ENCODE data around the gene NDUFAF7.
"Not testable (repeated sequence)": the region's sequence is repeated elsewhere in the genome, so short reads cannot be mapped to it uniquely, and the experiment has no call there.

NDUFAF7 gene

GRCh38 chr2:37196320-37197195, 34.9 kb upstream of the NDUFAF7 start, which contains the start of gene CEBPZOS:
CEBPZOS (plus strand) TSS chr2:37196496; CDS start chr2:37199705, 3,209 bp downstream.
- peak within 1 kb of the TSS; percentile 35; the same call in 1 of the 2 replicates for H3K27ac ChIP-seq (ENCODE audit: low read depth, low read length)
- H3K4me1 ChIP-seq (ENCODE audit: control insufficient read depth, insufficient read depth, low read length, unreplicated experiment) = no peaks in the 10 kb centered on the region

GRCh38 chr2:37198681-37199065, 32.8 kb upstream of the NDUFAF7 start:
- Histone ChIP-seq H3K79me2 (ENCODE audit: control insufficient read depth, insufficient read depth, low read length, unreplicated experiment) (peaks cover 51% of the 10 kb centered on the region), H3K4me1 (ENCODE audit: control insufficient read depth, insufficient read depth, low read length, unreplicated experiment) (no peaks in the 10 kb centered on the region), H3K27me3 (ENCODE audit: insufficient read depth, low read length) (no peaks in the 10 kb centered on the region), H3K36me3 (ENCODE audit: insufficient read depth, low read length) (peaks cover 21% of the 10 kb centered on the region), H3K4me3 (ENCODE audit: low read depth, low read length) (no peak overlapping the region), H2AFZ (ENCODE audit: low read length, unreplicated experiment) (no peak overlapping the region), H3K27ac (ENCODE audit: low read depth, low read length) (no peak overlapping the region)

More at GRCh38 chr2:37196320-37197195, 34.9 kb upstream of the NDUFAF7 start, which contains the start of gene CEBPZOS:
- Histone ChIP-seq H3K27me3 (ENCODE audit: insufficient read depth, low read length) (no peaks in the 10 kb centered on the region), H3K79me2 (ENCODE audit: control insufficient read depth, insufficient read depth, low read length, unreplicated experiment) (peaks cover 48% of the 10 kb centered on the region), H3K4me3 (ENCODE audit: low read depth, low read length) (peak within 1 kb of the TSS; percentile 87), H3K36me3 (ENCODE audit: insufficient read depth, low read length) (peaks cover 8% of the 10 kb centered on the region), H2AFZ (ENCODE audit: low read length, unreplicated experiment) (peak within 1 kb of the TSS; percentile 62)

GRCh38 chr2:37201208-37201607, 30.2 kb upstream of the NDUFAF7 start:
- Histone ChIP-seq H3K27ac (ENCODE audit: low read depth, low read length) (0 out of 2 replicates have a peak overlapping the region, but pooled peaks have one; percentile 20), H3K4me1 (ENCODE audit: control insufficient read depth, insufficient read depth, low read length, unreplicated experiment) (no peaks in the 10 kb centered on the region), H2AFZ (ENCODE audit: low read length, unreplicated experiment) (no peak overlapping the region), H3K36me3 (ENCODE audit: insufficient read depth, low read length) (peaks cover 40% of the 10 kb centered on the region), H3K27me3 (ENCODE audit: insufficient read depth, low read length) (no peaks in the 10 kb centered on the region), H3K4me3 (ENCODE audit: low read depth, low read length) (no peak overlapping the region), H3K79me2 (ENCODE audit: control insufficient read depth, insufficient read depth, low read length, unreplicated experiment) (peaks cover 66% of the 10 kb centered on the region)

- H3K4me3 ChIP-seq (ENCODE audit: low read depth, low read length) = no peak overlapping the region
- H3K27ac ChIP-seq (ENCODE audit: low read depth, low read length) = peak overlapping the region; percentile 20; the same call in 1 of the 2 replicates
- no peak overlapping the region for H2AFZ ChIP-seq (ENCODE audit: low read length, unreplicated experiment)
- H3K36me3 ChIP-seq (ENCODE audit: insufficient read depth, low read length) = peaks cover 46% of the 10 kb centered on the region
- peaks cover 67% of the 10 kb centered on the region for H3K79me2 ChIP-seq (ENCODE audit: control insufficient read depth, insufficient read depth, low read length, unreplicated experiment)
- H3K27me3 ChIP-seq (ENCODE audit: insufficient read depth, low read length) = no peaks in the 10 kb centered on the region
- H3K4me1 ChIP-seq (ENCODE audit: control insufficient read depth, insufficient read depth, low read length, unreplicated experiment) = no peaks in the 10 kb centered on the region
These were observed 29.7 kb upstream of the NDUFAF7 start for GRCh38 chr2:37201766-37202165.

GRCh38 chr2:37203708-37204107, 27.8 kb upstream of the NDUFAF7 start:
- Histone ChIP-seq H3K27me3 (ENCODE audit: insufficient read depth, low read length) (no peaks in the 10 kb centered on the region), H3K27ac (ENCODE audit: low read depth, low read length) (no peak overlapping the region), H3K4me3 (ENCODE audit: low read depth, low read length) (no peak overlapping the region), H3K4me1 (ENCODE audit: control insufficient read depth, insufficient read depth, low read length, unreplicated experiment) (no peaks in the 10 kb centered on the region), H3K79me2 (ENCODE audit: control insufficient read depth, insufficient read depth, low read length, unreplicated experiment) (peaks cover 68% of the 10 kb centered on the region), H3K36me3 (ENCODE audit: insufficient read depth, low read length) (peaks cover 63% of the 10 kb centered on the region), H2AFZ (ENCODE audit: low read length, unreplicated experiment) (no peak overlapping the region)

- peaks cover 77% of the 10 kb centered on the region for H3K36me3 ChIP-seq (ENCODE audit: insufficient read depth, low read length)
- H2AFZ ChIP-seq (ENCODE audit: low read length, unreplicated experiment); H3K27ac ChIP-seq (ENCODE audit: low read depth, low read length); H3K4me3 ChIP-seq (ENCODE audit: low read depth, low read length); H3K27me3 ChIP-seq (ENCODE audit: insufficient read depth, low read length); H3K4me1 ChIP-seq (ENCODE audit: control insufficient read depth, insufficient read depth, low read length, unreplicated experiment): not testable (repeated sequence)
- peaks cover 55% of the 10 kb centered on the region for H3K79me2 ChIP-seq (ENCODE audit: control insufficient read depth, insufficient read depth, low read length, unreplicated experiment)
These were observed 26.3 kb upstream of the NDUFAF7 start for GRCh38 chr2:37205071-37205661.

- Histone ChIP-seq H3K4me1 (ENCODE audit: control insufficient read depth, insufficient read depth, low read length, unreplicated experiment) (no peaks in the 10 kb centered on the region), H3K36me3 (ENCODE audit: insufficient read depth, low read length) (peaks cover 82% of the 10 kb centered on the region), H2AFZ (ENCODE audit: low read length, unreplicated experiment) (no peak overlapping the region), H3K4me3 (ENCODE audit: low read depth, low read length) (no peak overlapping the region), H3K79me2 (ENCODE audit: control insufficient read depth, insufficient read depth, low read length, unreplicated experiment) (peaks cover 48% of the 10 kb centered on the region), H3K27me3 (ENCODE audit: insufficient read depth, low read length) (no peaks in the 10 kb centered on the region), H3K27ac (ENCODE audit: low read depth, low read length) (no peak overlapping the region)
These were observed 25.6 kb upstream of the NDUFAF7 start for GRCh38 chr2:37205689-37206341.

- not testable (repeated sequence) for H2AFZ ChIP-seq (ENCODE audit: low read length, unreplicated experiment); H3K4me3 ChIP-seq (ENCODE audit: low read depth, low read length); H3K27me3 ChIP-seq (ENCODE audit: insufficient read depth, low read length); H3K4me1 ChIP-seq (ENCODE audit: control insufficient read depth, insufficient read depth, low read length, unreplicated experiment); H3K27ac ChIP-seq (ENCODE audit: low read depth, low read length)
- Histone ChIP-seq H3K79me2 (ENCODE audit: control insufficient read depth, insufficient read depth, low read length, unreplicated experiment) (peaks cover 43% of the 10 kb centered on the region), H3K36me3 (ENCODE audit: insufficient read depth, low read length) (peaks cover 84% of the 10 kb centered on the region)
These were observed 24.7 kb upstream of the NDUFAF7 start for GRCh38 chr2:37206760-37207159.

GRCh38 chr2:37211212-37211611, 20.2 kb upstream of the NDUFAF7 start:
- H3K36me3 ChIP-seq (ENCODE audit: insufficient read depth, low read length) = peaks cover 62% of the 10 kb centered on the region
- H2AFZ ChIP-seq (ENCODE audit: low read length, unreplicated experiment) = no peak overlapping the region
- H3K4me3 ChIP-seq (ENCODE audit: low read depth, low read length) = no peak overlapping the region
- H3K79me2 ChIP-seq (ENCODE audit: control insufficient read depth, insufficient read depth, low read length, unreplicated experiment) = peaks cover 24% of the 10 kb centered on the region
- peaks cover 6% of the 10 kb centered on the region for H3K4me1 ChIP-seq (ENCODE audit: control insufficient read depth, insufficient read depth, low read length, unreplicated experiment)
- no peaks in the 10 kb centered on the region for H3K27me3 ChIP-seq (ENCODE audit: insufficient read depth, low read length)
- no peak overlapping the region for H3K27ac ChIP-seq (ENCODE audit: low read depth, low read length)

- peaks cover 59% of the 10 kb centered on the region for H3K36me3 ChIP-seq (ENCODE audit: insufficient read depth, low read length)
- H3K4me3 ChIP-seq (ENCODE audit: low read depth, low read length) = no peak overlapping the region
- peaks cover 17% of the 10 kb centered on the region for H3K79me2 ChIP-seq (ENCODE audit: control insufficient read depth, insufficient read depth, low read length, unreplicated experiment)
- H3K27me3 ChIP-seq (ENCODE audit: insufficient read depth, low read length) = no peaks in the 10 kb centered on the region
- H3K27ac ChIP-seq (ENCODE audit: low read depth, low read length) = no peak overlapping the region
- peaks cover 6% of the 10 kb centered on the region for H3K4me1 ChIP-seq (ENCODE audit: control insufficient read depth, insufficient read depth, low read length, unreplicated experiment)
- H2AFZ ChIP-seq (ENCODE audit: low read length, unreplicated experiment) = no peak overlapping the region
These were observed 19.5 kb upstream of the NDUFAF7 start for GRCh38 chr2:37211939-37212338.

Measured in ACC112 (cell line).